A673 (cell line): Measurements from ENCODE around the gene GLT6D1.

Experiments
- EZH2 ChIP-seq: fragments of 200-600 bp; sonication (generic); IDR thresholded peaks from 2 replicates; pipeline ENCODE4 v1.6.1; 2017; ENCODE audit warnings: borderline replicate concordance, low read depth, mild to moderate bottlenecking, mixed read lengths, antibody characterized with exemption, low read length; ENCODE audit not compliant: poor library complexity, severe bottlenecking
- TF ChIP-seq, protein P1 (sequence below): fragments of 300-800, 200-600 bp; sonication (generic); conservative IDR thresholded peaks from 2 replicates; pipeline ENCODE4 v1.5.1; 2017; ENCODE audit warnings: low read depth, mild to moderate bottlenecking, antibody characterized with exemption, low read length, moderate library complexity, mixed read lengths

DNA sequence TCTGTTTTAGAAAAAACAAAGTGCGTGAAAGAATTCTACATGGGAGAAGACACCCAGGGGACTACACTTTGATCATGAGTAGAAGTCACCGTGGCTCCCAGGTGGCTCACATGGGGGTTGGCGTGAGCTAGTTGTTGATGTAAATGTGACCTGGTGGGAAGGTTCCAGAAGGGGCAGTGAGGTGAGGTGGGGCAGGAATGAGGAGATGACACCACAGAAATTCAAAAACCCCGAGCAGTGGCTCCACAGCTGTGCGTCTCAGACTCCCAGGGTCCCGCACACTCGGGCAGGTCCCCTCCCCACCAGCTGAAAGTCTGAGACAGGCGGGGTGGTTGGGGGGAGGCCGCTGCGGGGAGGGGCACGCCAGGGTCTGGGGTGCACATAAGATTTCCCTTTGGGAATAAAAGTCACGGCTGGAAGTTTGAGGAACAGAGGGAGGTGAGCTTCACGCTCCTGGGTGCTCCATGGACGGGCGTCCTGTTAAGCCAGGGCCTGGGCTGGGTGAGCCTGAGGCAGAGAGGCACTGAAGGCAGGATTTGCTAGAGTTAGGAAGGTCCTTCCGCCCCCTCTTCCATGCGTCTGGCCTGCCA is 29.9 kb downstream of the GLT6D1 start:
- TF ChIP-seq, protein P1, sequence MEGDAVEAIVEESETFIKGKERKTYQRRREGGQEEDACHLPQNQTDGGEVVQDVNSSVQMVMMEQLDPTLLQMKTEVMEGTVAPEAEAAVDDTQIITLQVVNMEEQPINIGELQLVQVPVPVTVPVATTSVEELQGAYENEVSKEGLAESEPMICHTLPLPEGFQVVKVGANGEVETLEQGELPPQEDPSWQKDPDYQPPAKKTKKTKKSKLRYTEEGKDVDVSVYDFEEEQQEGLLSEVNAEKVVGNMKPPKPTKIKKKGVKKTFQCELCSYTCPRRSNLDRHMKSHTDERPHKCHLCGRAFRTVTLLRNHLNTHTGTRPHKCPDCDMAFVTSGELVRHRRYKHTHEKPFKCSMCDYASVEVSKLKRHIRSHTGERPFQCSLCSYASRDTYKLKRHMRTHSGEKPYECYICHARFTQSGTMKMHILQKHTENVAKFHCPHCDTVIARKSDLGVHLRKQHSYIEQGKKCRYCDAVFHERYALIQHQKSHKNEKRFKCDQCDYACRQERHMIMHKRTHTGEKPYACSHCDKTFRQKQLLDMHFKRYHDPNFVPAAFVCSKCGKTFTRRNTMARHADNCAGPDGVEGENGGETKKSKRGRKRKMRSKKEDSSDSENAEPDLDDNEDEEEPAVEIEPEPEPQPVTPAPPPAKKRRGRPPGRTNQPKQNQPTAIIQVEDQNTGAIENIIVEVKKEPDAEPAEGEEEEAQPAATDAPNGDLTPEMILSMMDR: no peak
- no peak for TF ChIP-seq EZH2
